ENCODE results near the gene CXCL17. TPM values are rescaled to one million over a fixed set of nuclear protein-coding genes. Genes with fewer than 3 reads are reported as not detected.

The CXCL17 gene
- total RNA-seq, 1 donor from 2014 or later, result 2.9 TPM

DNA sequence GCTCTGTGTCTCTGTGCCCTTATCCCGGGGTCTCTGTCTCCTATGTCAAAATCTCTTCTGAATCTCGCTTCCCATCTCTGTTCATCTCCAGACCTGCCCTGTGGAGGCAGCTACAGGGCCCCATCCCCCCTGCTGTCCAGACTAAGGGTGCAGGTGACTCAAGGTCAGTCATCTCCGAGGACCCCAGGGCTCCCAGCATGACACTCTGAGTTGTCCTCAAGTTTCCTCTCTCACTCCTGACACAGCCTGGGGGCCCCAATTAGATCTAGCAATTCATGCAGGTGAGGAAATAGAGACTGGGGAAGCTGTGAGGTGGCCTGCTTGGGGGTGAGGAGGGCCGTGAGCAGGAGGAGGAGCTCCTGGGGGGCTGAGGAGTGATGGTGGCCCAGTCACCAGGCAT is 50.6 kb downstream of the CXCL17 start:
- no peaks in the 10 kb centered on the region for H3K9me3 ChIP-seq
- no peaks in the 10 kb centered on the region for H3K27me3 ChIP-seq
- no peak for DNase-seq (ENCODE audit: extremely low spot score in 2 of 2)
- H3K4me1 ChIP-seq, result peaks cover 14% of the 10 kb centered on the region
- H3K36me3 ChIP-seq, result no peaks in the 10 kb centered on the region
- intact Hi-C loops (cut with DNase I), result no loop called here
- TF ChIP-seq, protein P1, sequence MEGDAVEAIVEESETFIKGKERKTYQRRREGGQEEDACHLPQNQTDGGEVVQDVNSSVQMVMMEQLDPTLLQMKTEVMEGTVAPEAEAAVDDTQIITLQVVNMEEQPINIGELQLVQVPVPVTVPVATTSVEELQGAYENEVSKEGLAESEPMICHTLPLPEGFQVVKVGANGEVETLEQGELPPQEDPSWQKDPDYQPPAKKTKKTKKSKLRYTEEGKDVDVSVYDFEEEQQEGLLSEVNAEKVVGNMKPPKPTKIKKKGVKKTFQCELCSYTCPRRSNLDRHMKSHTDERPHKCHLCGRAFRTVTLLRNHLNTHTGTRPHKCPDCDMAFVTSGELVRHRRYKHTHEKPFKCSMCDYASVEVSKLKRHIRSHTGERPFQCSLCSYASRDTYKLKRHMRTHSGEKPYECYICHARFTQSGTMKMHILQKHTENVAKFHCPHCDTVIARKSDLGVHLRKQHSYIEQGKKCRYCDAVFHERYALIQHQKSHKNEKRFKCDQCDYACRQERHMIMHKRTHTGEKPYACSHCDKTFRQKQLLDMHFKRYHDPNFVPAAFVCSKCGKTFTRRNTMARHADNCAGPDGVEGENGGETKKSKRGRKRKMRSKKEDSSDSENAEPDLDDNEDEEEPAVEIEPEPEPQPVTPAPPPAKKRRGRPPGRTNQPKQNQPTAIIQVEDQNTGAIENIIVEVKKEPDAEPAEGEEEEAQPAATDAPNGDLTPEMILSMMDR (IDR thresholded peaks at IDR 0.05), result no peak
- TF ChIP-seq POLR2A (IDR thresholded peaks at IDR 0.05), result no peak
- TF ChIP-seq POLR2AphosphoS5 (IDR thresholded peaks at IDR 0.05; ENCODE audit: insufficient read depth in 1 of 2, low read depth in 1 of 2), result no peak
- H3K4me3 ChIP-seq, result no peak overlapping the region
- no peak overlapping the region for H3K27ac ChIP-seq

DNA sequence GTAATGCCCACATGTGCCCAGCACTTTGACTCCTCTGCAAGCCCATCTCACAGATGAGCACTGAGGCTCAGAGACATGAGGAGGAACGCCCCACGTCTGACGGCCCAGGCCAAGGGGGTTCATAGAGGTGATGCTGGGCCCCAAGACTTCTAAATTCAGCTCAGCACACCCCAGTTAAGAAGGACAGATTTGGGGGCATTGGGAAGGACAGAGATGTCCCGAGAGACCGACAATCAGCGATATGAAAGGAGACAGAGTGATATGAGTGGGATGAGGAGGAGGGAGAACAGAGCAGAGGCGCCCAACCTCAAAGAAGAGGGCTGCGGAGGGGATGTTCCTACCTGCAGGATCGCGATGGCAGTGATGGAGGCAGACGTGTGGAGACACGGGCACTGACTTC is 52.8 kb downstream of the CXCL17 start, which contains the start of gene CNFN:
Gene CNFN, minus strand, starts transcription at position 399 of the 400 bp plus-strand sequence. CDS start 1,260 bp downstream, outside the sequence.
- Histone ChIP-seq H3K4me1 (peaks cover 6% of the 10 kb centered on the region), H3K4me3 (peak within 1 kb of the TSS in 1 of 2 donors; percentile 28), H3K9me3 (no peaks in the 10 kb centered on the region), H3K27ac (no peak within 1 kb of the TSS), H3K27me3 (no peaks in the 10 kb centered on the region), H3K36me3 (no peaks in the 10 kb centered on the region)
- no peak for DNase-seq (ENCODE audit: extremely low spot score in 2 of 2)
- intact Hi-C loops (cut with DNase I), result no loop called here
- TF ChIP-seq, protein P1 (IDR thresholded peaks at IDR 0.05), result no peak
- TF ChIP-seq POLR2A (IDR thresholded peaks at IDR 0.05), result no peak
- no peak for TF ChIP-seq POLR2AphosphoS5 (IDR thresholded peaks at IDR 0.05; ENCODE audit: insufficient read depth in 1 of 2, low read depth in 1 of 2)

DNA sequence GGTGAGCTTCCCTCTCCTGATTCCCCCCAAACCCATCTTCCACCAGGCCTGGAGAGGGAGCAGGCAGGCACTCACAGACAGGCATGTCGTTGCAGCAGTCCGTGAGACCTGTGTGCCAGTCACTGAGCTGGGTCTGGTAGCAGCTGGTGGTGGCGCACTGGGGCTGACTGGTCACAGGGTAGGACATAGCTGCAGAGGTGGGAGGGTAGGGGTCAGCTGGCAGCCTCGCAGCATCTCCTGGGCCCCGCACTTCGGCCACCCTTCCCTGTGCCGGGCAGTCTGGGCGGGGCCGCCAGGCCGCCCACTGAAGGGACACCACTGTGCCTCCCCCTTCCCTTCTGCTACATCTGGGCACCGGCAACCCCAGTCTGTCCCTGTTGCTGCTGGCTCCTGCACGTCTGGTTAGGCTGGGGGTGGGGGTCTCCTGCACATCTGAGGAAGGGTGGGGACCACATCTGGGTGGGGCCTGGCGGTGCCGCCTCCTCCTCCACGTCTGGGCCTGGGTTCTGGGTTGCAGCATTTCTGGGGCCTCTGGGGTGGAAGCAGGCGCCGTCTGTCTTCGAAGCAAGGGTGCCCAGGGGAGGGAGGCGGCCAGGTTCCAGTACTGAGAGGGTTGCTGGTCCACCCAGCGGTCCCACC is 53.8 kb downstream of the CXCL17 start:
- DNase-seq (ENCODE audit: extremely low spot score in 2 of 2), result no peak
- TF ChIP-seq, protein P1 (IDR thresholded peaks at IDR 0.05), result no peak
- TF ChIP-seq POLR2A (IDR thresholded peaks at IDR 0.05) (no peak), POLR2AphosphoS5 (IDR thresholded peaks at IDR 0.05; ENCODE audit: insufficient read depth in 1 of 2, low read depth in 1 of 2) (no peak)
- no peaks in the 10 kb centered on the region for H3K9me3 ChIP-seq
- H3K4me1 ChIP-seq, result peaks cover 6% of the 10 kb centered on the region
- no peaks in the 10 kb centered on the region for H3K36me3 ChIP-seq
- intact Hi-C loops (cut with DNase I), result no loop called here
- peak overlapping the region in 1 of 2 donors; percentile 28 for H3K4me3 ChIP-seq
- no peak overlapping the region for H3K27ac ChIP-seq
- H3K27me3 ChIP-seq, result no peaks in the 10 kb centered on the region

DNA sequence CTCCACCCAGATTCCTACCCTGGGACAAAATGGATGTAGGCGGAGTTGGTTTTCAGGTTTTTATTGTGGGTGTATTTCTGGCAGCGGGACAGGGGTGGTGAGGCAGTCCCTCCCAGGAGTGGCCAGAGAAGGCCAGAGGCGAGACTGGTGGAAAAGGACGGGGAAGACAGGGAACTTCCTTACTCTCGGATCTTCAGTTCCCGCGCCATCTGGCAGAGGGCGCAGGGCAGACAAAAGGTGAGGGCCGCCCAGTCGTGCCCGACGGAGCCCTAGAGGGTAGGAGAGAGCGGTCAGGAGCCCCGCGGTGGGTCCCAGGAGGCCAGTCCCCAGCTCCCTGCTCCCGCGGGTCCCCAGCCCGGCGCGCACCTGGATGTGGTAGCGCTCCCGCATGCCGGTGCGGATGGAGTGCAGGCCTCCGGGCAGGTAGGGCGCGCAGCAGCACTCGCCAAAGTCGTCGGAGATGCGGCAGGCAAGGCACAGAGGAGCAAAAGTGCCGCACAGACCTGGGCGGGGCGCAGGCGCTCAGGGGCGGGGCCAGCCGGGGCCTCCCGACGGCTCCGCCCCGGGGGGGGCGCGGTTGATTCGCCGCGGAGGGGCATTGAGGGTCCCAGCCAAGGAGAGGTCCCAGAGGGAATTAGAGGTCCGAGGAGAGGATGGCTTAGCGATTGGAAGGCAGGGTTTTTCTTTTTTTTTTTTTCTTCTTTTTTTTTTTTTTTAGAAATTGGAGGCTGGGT is 55.6 kb downstream of the CXCL17 start:
- TF ChIP-seq POLR2A (IDR thresholded peaks at IDR 0.05) (no peak), POLR2AphosphoS5 (IDR thresholded peaks at IDR 0.05; ENCODE audit: insufficient read depth in 1 of 2, low read depth in 1 of 2) (peak; percentile 25 to 63)
- TF ChIP-seq, protein P1 (IDR thresholded peaks at IDR 0.05), result peak in 1 of 3 experiments; percentile 19
- DNase-seq (ENCODE audit: extremely low spot score in 2 of 2), result no peak
- H3K27me3 ChIP-seq, result no peaks in the 10 kb centered on the region
- intact Hi-C loops (cut with DNase I), result no loop called here
- no peak overlapping the region for H3K27ac ChIP-seq
- no peaks in the 10 kb centered on the region for H3K9me3 ChIP-seq
- peaks cover 6% of the 10 kb centered on the region for H3K4me1 ChIP-seq
- peak overlapping the region; percentile 37 to 48 for H3K4me3 ChIP-seq
- H3K36me3 ChIP-seq, result no peaks in the 10 kb centered on the region

DNA sequence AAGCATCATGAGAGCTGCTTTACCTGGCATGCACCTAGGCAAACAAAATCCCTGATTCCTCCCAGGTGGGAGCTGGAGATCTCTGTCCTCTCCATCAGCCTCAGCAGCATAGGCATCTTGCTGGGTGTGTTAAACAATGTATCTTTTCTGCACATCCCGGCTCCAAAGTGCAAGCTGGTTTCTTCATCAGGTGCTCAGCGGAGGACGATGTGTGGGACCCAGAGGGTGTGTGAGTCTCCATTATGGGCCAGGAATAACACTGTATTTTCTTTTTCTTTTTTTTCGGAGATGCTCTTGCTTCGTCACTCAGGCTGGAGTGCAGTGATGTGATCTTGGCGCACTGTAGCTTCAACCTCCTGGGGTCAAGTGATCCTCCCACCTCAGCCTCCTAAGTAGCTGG is 62.6 kb downstream of the CXCL17 start:
- Histone ChIP-seq H3K27me3 (no peaks in the 10 kb centered on the region), H3K9me3 (no peaks in the 10 kb centered on the region), H3K36me3 (peaks cover 0 to 8% of the 10 kb centered on the region in 2 donors), H3K4me1 (no peaks in the 10 kb centered on the region), H3K4me3 (no peak overlapping the region), H3K27ac (no peak overlapping the region)
- no peak for DNase-seq (ENCODE audit: extremely low spot score in 2 of 2)
- TF ChIP-seq, protein P1 (IDR thresholded peaks at IDR 0.05), result no peak
- TF ChIP-seq POLR2AphosphoS5 (IDR thresholded peaks at IDR 0.05; ENCODE audit: insufficient read depth in 1 of 2, low read depth in 1 of 2), result no peak
- no peak for TF ChIP-seq POLR2A (IDR thresholded peaks at IDR 0.05)
- intact Hi-C loops (cut with DNase I), result no loop called here

All from vagina (tissue), 2 donors.